GM23338 (cell line): ENCODE data around the gene PCSK2. TPM values are rescaled to one million over a fixed set of nuclear protein-coding genes. Genes with fewer than 3 reads are reported as not detected.

Experiments
- ATAC-seq: fragments of 200-7000 bp; cut with Tn5 transposase; 3 replicates; pipeline ENCODE4 v1.9.1; 2020
- DNase-seq: peaks from one replicate; pipeline ENCODE4 v3.0.0-alpha.2; 2015; ENCODE audit warnings: low spot score
- H2AFZ ChIP-seq: fragments of 200-600 bp; sonication (generic); 2 replicates; pipeline ENCODE4 v1.8.0; 2016; ENCODE audit warnings: antibody characterized with exemption, mild to moderate bottlenecking, moderate library complexity
- H3F3A ChIP-seq: fragments of 200-600 bp; sonication (generic); replicated peaks from 2 replicates; pipeline ENCODE4 v1.8.0; 2017; ENCODE audit warnings: antibody characterized with exemption, mixed run types, low read depth
- H3K27ac ChIP-seq: fragments of 200-600 bp; sonication (generic); 2 replicates; pipeline ENCODE4 v1.6.1; 2016; ENCODE audit warnings: low read depth
- H3K27me3 ChIP-seq: fragments of 200-600 bp; sonication (generic); 2 replicates; pipeline ENCODE4 v1.8.0; 2016; ENCODE audit warnings: mild to moderate bottlenecking, mixed run types, moderate library complexity; ENCODE audit not compliant: insufficient read depth
- H3K36me3 ChIP-seq: fragments of 200-600 bp; sonication (generic); 2 replicates; pipeline ENCODE4 v1.8.0; 2016; ENCODE audit warnings: mild to moderate bottlenecking; ENCODE audit not compliant: insufficient read depth
- H3K4me1 ChIP-seq: fragments of 200-600 bp; sonication (generic); 2 replicates; pipeline ENCODE4 v1.8.0; 2016; ENCODE audit warnings: mild to moderate bottlenecking, moderate library complexity; ENCODE audit not compliant: insufficient read depth
- H3K4me2 ChIP-seq: fragments of 200-600 bp; sonication (generic); 2 replicates; pipeline ENCODE4 v1.7.1; 2017; ENCODE audit warnings: mixed run types
- H3K4me3 ChIP-seq: fragments of 200-600 bp; sonication (generic); 2 replicates; pipeline ENCODE4 v1.6.1; 2016; ENCODE audit warnings: mixed run types
- H3K79me2 ChIP-seq: fragments of 200-600 bp; sonication (generic); replicated peaks from 2 replicates; pipeline ENCODE4 v1.8.0; 2017; ENCODE audit warnings: mild to moderate bottlenecking; ENCODE audit not compliant: insufficient read depth
- H3K9me2 ChIP-seq: fragments of 200-600 bp; sonication (generic); 2 replicates; pipeline ENCODE4 v1.8.0; 2017; ENCODE audit not compliant: insufficient read depth
- H4K20me1 ChIP-seq: fragments of 200-600 bp; sonication (generic); replicated peaks from 2 replicates; pipeline ENCODE4 v1.8.0; 2017; ENCODE audit warnings: mild to moderate bottlenecking; ENCODE audit not compliant: insufficient read depth
- H3K27ac Mint-ChIP-seq: 2 replicates; pipeline ENCODE4 v1.8.0; 2020; ENCODE audit warnings: inconsistent platforms, mild to moderate bottlenecking, moderate library complexity, mixed read lengths
- H3K27me3 Mint-ChIP-seq: 3 replicates; pipeline ENCODE4 v1.8.0; 2022; ENCODE audit warnings: low read depth, mild to moderate bottlenecking, moderate library complexity, mixed read lengths, inconsistent platforms; ENCODE audit not compliant: insufficient read depth, poor library complexity
- H3K36me3 Mint-ChIP-seq: 3 replicates; pipeline ENCODE4 v1.8.0; 2021; ENCODE audit warnings: low read depth, mild to moderate bottlenecking, inconsistent platforms, moderate library complexity, mixed read lengths
- H3K4me1 Mint-ChIP-seq: 3 replicates; pipeline ENCODE4 v1.8.0; 2020; ENCODE audit warnings: mild to moderate bottlenecking, inconsistent platforms, mixed read lengths
- H3K4me3 Mint-ChIP-seq: 3 replicates; pipeline ENCODE4 v1.8.0; 2021; ENCODE audit warnings: moderate library complexity, mild to moderate bottlenecking, inconsistent platforms, mixed read lengths
- H3K9me3 Mint-ChIP-seq: 3 replicates; pipeline ENCODE4 v1.8.0; 2020; ENCODE audit warnings: moderate library complexity, mild to moderate bottlenecking, inconsistent platforms, mixed read lengths
- CREB1 ChIP-seq: fragments of 250-450 bp; sonication (Bioruptor Pico); IDR thresholded peaks from 2 replicates; pipeline ENCODE4 v1.5.0; 2020; ENCODE audit warnings: low read depth, mild to moderate bottlenecking, moderate library complexity
- CTCF ChIP-seq, 2 experiments: fragments of 200-600 bp in 1 of 2; sonication (generic) in 1 of 2; conservative IDR thresholded peaks; 2 replicates each; pipeline versions ENCODE4 v1.5.1 to v1.6.1; 2016 to 2017; ENCODE audit warnings: antibody characterized with exemption in 2 of 2, low read depth in 2 of 2, mild to moderate bottlenecking in 2 of 2, moderate library complexity in 1 of 2
- ETS1 ChIP-seq: IDR thresholded peaks from 2 replicates; pipeline ENCODE4 v1.6.1; 2016; ENCODE audit warnings: antibody characterized with exemption
- EZH2 ChIP-seq: fragments of 200-600 bp; sonication (generic); IDR thresholded peaks from one replicate; pipeline ENCODE4 v1.8.0; 2017; ENCODE audit warnings: antibody characterized with exemption, mild to moderate bottlenecking, low read depth; ENCODE audit not compliant: unreplicated experiment
- EZH2phosphoT487 ChIP-seq: fragments of 200-600 bp; sonication (generic); IDR thresholded peaks from one replicate; pipeline ENCODE4 v1.8.1; 2018; ENCODE audit warnings: antibody characterized with exemption; ENCODE audit not compliant: unreplicated experiment
- JUNB ChIP-seq: IDR thresholded peaks from one replicate; pipeline ENCODE4 v1.6.1; 2016; ENCODE audit warnings: antibody characterized with exemption; ENCODE audit not compliant: unreplicated experiment
- NANOG ChIP-seq: IDR thresholded peaks from 2 replicates; pipeline ENCODE4 v1.6.1; 2016; ENCODE audit warnings: antibody characterized with exemption, borderline replicate concordance
- POLR2AphosphoS5 ChIP-seq: IDR thresholded peaks from 2 replicates; pipeline ENCODE4 v1.6.1; 2016; ENCODE audit warnings: antibody characterized with exemption, low read depth
- STAT1 ChIP-seq: IDR thresholded peaks from one replicate; pipeline ENCODE4 v1.6.1; 2016; ENCODE audit warnings: antibody characterized with exemption; ENCODE audit not compliant: unreplicated experiment
- ZNF114 ChIP-seq: fragments of 250-450 bp; sonication (Bioruptor Pico); IDR thresholded peaks from 2 replicates; pipeline ENCODE4 v1.5.0; 2020; ENCODE audit warnings: mild to moderate bottlenecking, moderate library complexity
- ZNF331 ChIP-seq: fragments of 250-450 bp; sonication (Bioruptor Pico); IDR thresholded peaks from 2 replicates; pipeline ENCODE4 v1.5.0; 2020; ENCODE audit warnings: low read depth, mild to moderate bottlenecking, moderate library complexity
- polyA plus RNA-seq: library from polyadenylated mRNA; unstranded; fragments of >200 nt; fragmentation: Nextera tagmentation; extraction: Ambion mirVana; gene quantifications from 2 replicates; pipeline ENCODE4 v1.2.1, GENCODE V29; 2016
- total RNA-seq: library from RNA; depleted of rRNA; stranded (reverse); fragments of >200 nt; shearing (Covaris generic); gene quantifications from 2 replicates; pipeline ENCODE4 v1.2.3, GENCODE V29; 2014
- TF ChIP-seq, protein P1 (sequence below): IDR thresholded peaks from one replicate; pipeline ENCODE4 v1.6.1; 2018; ENCODE audit warnings: antibody characterized with exemption; ENCODE audit not compliant: unreplicated experiment
- TF ChIP-seq, protein P2 (sequence below): fragments of 250-450 bp; sonication (Bioruptor Pico); IDR thresholded peaks from 2 replicates; pipeline ENCODE4 v1.5.0; 2020; ENCODE audit warnings: mild to moderate bottlenecking, moderate library complexity

PCSK2 gene
- total and polyA plus RNA-seq, 2 experiments from 2014 or later = 0.37 to 1.1 TPM

GRCh38 chr20:17467120-17467655 lies 240.3 kb downstream of the PCSK2 start:
- no peaks in the 10 kb centered on the region for H4K20me1 ChIP-seq
- H2AFZ ChIP-seq = no peak overlapping the region
- DNase-seq (no peak), ATAC-seq (no peak)
- Mint-ChIP-seq H3K9me3 (no peaks in the 10 kb centered on the region), H3K27ac (no peak overlapping the region), H3K36me3 (no peaks in the 10 kb centered on the region), H3K27me3 (no peaks in the 10 kb centered on the region), H3K4me3 (no peak overlapping the region), H3K4me1 (peaks cover 3% of the 10 kb centered on the region; the same call in 2 of the 3 replicates)
- H3K27me3 ChIP-seq = no peaks in the 10 kb centered on the region
- no peak overlapping the region for H3K27ac ChIP-seq
- no peaks in the 10 kb centered on the region for H3K4me1 ChIP-seq
- TF ChIP-seq NANOG (no peak), ETS1 (no peak), CREB1 (CRISPR knock-in tag) (no peak), STAT1 (no peak), ZNF114 (CRISPR knock-in tag) (no peak), CTCF (conservative IDR thresholded peaks at IDR 0.05; ENCODE audit: low read depth in 2 of 2) (no peak), EZH2phosphoT487 (no peak), JUNB (no peak), ZNF331 (CRISPR knock-in tag) (no peak), EZH2 (no peak), POLR2AphosphoS5 (no peak)
- TF ChIP-seq, protein P1, sequence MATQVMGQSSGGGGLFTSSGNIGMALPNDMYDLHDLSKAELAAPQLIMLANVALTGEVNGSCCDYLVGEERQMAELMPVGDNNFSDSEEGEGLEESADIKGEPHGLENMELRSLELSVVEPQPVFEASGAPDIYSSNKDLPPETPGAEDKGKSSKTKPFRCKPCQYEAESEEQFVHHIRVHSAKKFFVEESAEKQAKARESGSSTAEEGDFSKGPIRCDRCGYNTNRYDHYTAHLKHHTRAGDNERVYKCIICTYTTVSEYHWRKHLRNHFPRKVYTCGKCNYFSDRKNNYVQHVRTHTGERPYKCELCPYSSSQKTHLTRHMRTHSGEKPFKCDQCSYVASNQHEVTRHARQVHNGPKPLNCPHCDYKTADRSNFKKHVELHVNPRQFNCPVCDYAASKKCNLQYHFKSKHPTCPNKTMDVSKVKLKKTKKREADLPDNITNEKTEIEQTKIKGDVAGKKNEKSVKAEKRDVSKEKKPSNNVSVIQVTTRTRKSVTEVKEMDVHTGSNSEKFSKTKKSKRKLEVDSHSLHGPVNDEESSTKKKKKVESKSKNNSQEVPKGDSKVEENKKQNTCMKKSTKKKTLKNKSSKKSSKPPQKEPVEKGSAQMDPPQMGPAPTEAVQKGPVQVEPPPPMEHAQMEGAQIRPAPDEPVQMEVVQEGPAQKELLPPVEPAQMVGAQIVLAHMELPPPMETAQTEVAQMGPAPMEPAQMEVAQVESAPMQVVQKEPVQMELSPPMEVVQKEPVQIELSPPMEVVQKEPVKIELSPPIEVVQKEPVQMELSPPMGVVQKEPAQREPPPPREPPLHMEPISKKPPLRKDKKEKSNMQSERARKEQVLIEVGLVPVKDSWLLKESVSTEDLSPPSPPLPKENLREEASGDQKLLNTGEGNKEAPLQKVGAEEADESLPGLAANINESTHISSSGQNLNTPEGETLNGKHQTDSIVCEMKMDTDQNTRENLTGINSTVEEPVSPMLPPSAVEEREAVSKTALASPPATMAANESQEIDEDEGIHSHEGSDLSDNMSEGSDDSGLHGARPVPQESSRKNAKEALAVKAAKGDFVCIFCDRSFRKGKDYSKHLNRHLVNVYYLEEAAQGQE = no peak
- TF ChIP-seq, protein P2, sequence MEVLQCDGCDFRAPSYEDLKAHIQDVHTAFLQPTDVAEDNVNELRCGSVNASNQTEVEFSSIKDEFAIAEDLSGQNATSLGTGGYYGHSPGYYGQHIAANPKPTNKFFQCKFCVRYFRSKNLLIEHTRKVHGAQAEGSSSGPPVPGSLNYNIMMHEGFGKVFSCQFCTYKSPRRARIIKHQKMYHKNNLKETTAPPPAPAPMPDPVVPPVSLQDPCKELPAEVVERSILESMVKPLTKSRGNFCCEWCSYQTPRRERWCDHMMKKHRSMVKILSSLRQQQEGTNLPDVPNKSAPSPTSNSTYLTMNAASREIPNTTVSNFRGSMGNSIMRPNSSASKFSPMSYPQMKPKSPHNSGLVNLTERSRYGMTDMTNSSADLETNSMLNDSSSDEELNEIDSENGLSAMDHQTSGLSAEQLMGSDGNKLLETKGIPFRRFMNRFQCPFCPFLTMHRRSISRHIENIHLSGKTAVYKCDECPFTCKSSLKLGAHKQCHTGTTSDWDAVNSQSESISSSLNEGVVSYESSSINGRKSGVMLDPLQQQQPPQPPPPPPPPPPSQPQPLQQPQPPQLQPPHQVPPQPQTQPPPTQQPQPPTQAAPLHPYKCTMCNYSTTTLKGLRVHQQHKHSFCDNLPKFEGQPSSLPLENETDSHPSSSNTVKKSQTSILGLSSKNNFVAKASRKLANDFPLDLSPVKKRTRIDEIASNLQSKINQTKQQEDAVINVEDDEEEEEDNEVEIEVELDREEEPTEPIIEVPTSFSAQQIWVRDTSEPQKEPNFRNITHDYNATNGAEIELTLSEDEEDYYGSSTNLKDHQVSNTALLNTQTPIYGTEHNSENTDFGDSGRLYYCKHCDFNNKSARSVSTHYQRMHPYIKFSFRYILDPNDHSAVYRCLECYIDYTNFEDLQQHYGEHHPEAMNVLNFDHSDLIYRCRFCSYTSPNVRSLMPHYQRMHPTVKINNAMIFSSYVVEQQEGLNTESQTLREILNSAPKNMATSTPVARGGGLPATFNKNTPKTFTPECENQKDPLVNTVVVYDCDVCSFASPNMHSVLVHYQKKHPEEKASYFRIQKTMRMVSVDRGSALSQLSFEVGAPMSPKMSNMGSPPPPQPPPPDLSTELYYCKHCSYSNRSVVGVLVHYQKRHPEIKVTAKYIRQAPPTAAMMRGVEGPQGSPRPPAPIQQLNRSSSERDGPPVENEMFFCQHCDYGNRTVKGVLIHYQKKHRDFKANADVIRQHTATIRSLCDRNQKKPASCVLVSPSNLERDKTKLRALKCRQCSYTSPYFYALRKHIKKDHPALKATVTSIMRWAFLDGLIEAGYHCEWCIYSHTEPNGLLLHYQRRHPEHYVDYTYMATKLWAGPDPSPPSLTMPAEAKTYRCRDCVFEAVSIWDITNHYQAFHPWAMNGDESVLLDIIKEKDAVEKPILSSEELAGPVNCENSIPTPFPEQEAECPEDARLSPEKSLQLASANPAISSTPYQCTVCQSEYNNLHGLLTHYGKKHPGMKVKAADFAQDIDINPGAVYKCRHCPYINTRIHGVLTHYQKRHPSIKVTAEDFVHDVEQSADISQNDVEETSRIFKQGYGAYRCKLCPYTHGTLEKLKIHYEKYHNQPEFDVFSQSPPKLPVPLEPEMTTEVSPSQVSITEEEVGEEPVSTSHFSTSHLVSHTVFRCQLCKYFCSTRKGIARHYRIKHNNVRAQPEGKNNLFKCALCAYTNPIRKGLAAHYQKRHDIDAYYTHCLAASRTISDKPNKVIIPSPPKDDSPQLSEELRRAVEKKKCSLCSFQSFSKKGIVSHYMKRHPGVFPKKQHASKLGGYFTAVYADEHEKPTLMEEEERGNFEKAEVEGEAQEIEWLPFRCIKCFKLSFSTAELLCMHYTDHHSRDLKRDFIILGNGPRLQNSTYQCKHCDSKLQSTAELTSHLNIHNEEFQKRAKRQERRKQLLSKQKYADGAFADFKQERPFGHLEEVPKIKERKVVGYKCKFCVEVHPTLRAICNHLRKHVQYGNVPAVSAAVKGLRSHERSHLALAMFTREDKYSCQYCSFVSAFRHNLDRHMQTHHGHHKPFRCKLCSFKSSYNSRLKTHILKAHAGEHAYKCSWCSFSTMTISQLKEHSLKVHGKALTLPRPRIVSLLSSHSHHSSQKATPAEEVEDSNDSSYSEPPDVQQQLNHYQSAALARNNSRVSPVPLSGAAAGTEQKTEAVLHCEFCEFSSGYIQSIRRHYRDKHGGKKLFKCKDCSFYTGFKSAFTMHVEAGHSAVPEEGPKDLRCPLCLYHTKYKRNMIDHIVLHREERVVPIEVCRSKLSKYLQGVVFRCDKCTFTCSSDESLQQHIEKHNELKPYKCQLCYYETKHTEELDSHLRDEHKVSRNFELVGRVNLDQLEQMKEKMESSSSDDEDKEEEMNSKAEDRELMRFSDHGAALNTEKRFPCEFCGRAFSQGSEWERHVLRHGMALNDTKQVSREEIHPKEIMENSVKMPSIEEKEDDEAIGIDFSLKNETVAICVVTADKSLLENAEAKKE (CRISPR knock-in tag) = no peak
- H3K4me3 ChIP-seq = no peak overlapping the region
- no peaks in the 10 kb centered on the region for H3K79me2 ChIP-seq
- no peak overlapping the region for H3K4me2 ChIP-seq
- H3F3A ChIP-seq = no peaks in the 10 kb centered on the region
- H3K36me3 ChIP-seq = no peaks in the 10 kb centered on the region
- H3K9me2 ChIP-seq = peaks cover 4% of the 10 kb centered on the region
